ENCODE results near the gene PDCD1. TPM values are rescaled to one million over a fixed set of nuclear protein-coding genes. Genes with fewer than 3 reads are reported as not detected.
"Not testable (repeated sequence)": the region's sequence is repeated elsewhere in the genome, so short reads cannot be mapped to it uniquely, and the experiment has no call there.

PDCD1 gene
- total and polyA plus RNA-seq, 2 of the 8 experiments (the other 6 are each of a cell fraction or from before 2014, with no cell fraction given) = 0.48 to 1.1 TPM

DNA sequence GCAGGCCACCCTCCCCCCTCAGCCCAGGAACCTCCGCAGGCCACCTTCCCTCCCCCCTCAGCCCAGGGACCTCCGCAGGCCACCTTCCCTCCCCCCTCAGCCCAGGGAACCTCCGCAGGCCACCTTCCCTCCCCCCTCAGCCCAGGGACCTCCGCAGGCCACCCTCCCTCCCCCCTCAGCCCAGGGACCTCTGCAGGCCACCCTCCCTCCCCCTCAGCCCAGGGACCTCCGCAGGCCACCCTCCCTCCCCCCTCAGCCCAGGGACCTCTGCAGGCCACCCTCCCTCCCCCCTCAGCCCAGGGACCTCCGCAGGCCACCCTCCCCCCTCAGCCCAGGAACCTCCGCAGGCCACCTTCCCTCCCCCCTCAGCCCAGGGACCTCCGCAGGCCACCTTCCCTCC lies 52.5 kb downstream of the PDCD1 start:
- H2BK12ac ChIP-seq (ENCODE audit: low read depth, low read length); H3K56ac ChIP-seq (replicated peaks; ENCODE audit: insufficient read length, low read depth, low read length); H4K8ac ChIP-seq (ENCODE audit: extremely low read depth, insufficient read depth, low read length); H2AK5ac ChIP-seq (ENCODE audit: low read depth, low read length); H3K79me1 ChIP-seq (ENCODE audit: low read depth, low read length); H3K23ac ChIP-seq (ENCODE audit: insufficient read length); H2BK20ac ChIP-seq (ENCODE audit: low read length); H2BK15ac ChIP-seq (ENCODE audit: low read length); H3K36me3 ChIP-seq (ENCODE audit: control insufficient read depth in 2 of 4, insufficient read depth in 4 of 4, low read length in 3 of 4); H3K4me2 ChIP-seq (ENCODE audit: insufficient read depth in 1 of 2, low read depth in 2 of 2, low read length in 2 of 2); H2AFZ ChIP-seq (ENCODE audit: low read length); H2BK5ac ChIP-seq (ENCODE audit: low read depth, low read length); H3K79me2 ChIP-seq (ENCODE audit: control insufficient read depth in 1 of 2, insufficient read depth in 2 of 2, low read length in 2 of 2); H3K4me3 ChIP-seq (ENCODE audit: extremely low read depth in 1 of 4, insufficient read depth in 2 of 4, low read depth in 3 of 4, low read length in 4 of 4); H3K27ac ChIP-seq (ENCODE audit: low read depth, low read length); H4K20me1 ChIP-seq (replicated peaks in 1 of 2; ENCODE audit: control insufficient read depth in 1 of 2, insufficient read depth in 2 of 2, low read length in 2 of 2); H3K14ac ChIP-seq (ENCODE audit: insufficient read length); FAIRE-seq; H3K9me3 ChIP-seq (ENCODE audit: insufficient read depth in 2 of 2, low read depth in 1 of 2, low read length in 1 of 2); H2BK120ac ChIP-seq (replicated peaks; ENCODE audit: low read depth, low read length); H3K9ac ChIP-seq (replicated peaks in 1 of 4; ENCODE audit: extremely low read depth in 1 of 4, low read depth in 3 of 4, low read length in 3 of 4); H3K4ac ChIP-seq (replicated peaks; ENCODE audit: insufficient read length, low read depth, low read length); POLR2A ChIA-PET (ENCODE audit: partially characterized antibody); H4K91ac ChIP-seq (replicated peaks; ENCODE audit: insufficient read length, low read length); H3K18ac ChIP-seq (ENCODE audit: extremely low read depth, low read length); CTCF ChIA-PET (ENCODE audit: partially characterized antibody); H4K5ac ChIP-seq (ENCODE audit: insufficient read length, low read depth, low read length); H3K23me2 ChIP-seq (ENCODE audit: low read depth, low read length); DNase-seq (ENCODE audit: low read depth in 1 of 2, low spot score in 2 of 2): not testable (repeated sequence)
- Histone ChIP-seq H3K4me1 (replicated peaks in 1 of 4; ENCODE audit: control insufficient read depth in 3 of 4, insufficient read depth in 4 of 4, low read length in 3 of 4) (peaks cover 4 to 30% (median 11%) of the 10 kb centered on the region in 4 experiments), H3K27me3 (replicated peaks in 1 of 4; ENCODE audit: control insufficient read depth in 3 of 4, extremely low read depth in 1 of 4, insufficient read depth in 3 of 4, low read length in 3 of 4) (peaks cover 0 to 23% (median 6%) of the 10 kb centered on the region in 4 experiments; a peak in 5 of 7 replicates)
- WGBS, 2 experiments (ENCODE audit: extremely low coverage in 1 of 2, insufficient coverage in 1 of 2, insufficient read length in 1 of 2, insufficient replicate concordance in 2 of 2, low coverage in 1 of 2, low lambda C conversion rate in 2 of 2, missing lambda C conversion rate in 1 of 2) = no CpG with 5 or more reads among the region's 8 CpGs

Data from H1 (cell line).